Endothelial cell of umbilical vein (primary cell): Measurements from ENCODE around the gene SNRNP35. TPM values are rescaled to one million over a fixed set of nuclear protein-coding genes. Genes with fewer than 3 reads are reported as not detected.
A peak's percentile ranks its signal among the peaks of the same experiment; 100 is the strongest.

Experiments used
- BruUV-seq: library from RNA; stranded (reverse); fragments of 400-500 nt; replicated peaks from 2 replicates; lab custom pipeline; 2021; lab: Mats Ljungman, UMichigan
- CTCF ChIA-PET: fragments of 300-600, 350-600 bp; sonication (Branson Sonifier 250); formaldehyde crosslinking; loops from one replicate; lab custom pipeline; 2021; ENCODE audit warnings: antibody characterized with exemption, inconsistent platforms; lab: Charles Lee
- POLR2A ChIA-PET: fragments of 300-600, 350-600 bp; sonication (Branson Sonifier 250); formaldehyde crosslinking; loops from one replicate; lab custom pipeline; 2021; ENCODE audit warnings: antibody characterized with exemption, inconsistent platforms; lab: Charles Lee
- DNase-seq: peaks from one replicate; pipeline ENCODE4 v3.0.0-alpha.2; 2011; ENCODE audit warnings: low read depth, low spot score
- FAIRE-seq: peaks from 2 replicates; lab custom pipeline; 2011; peaks lifted over from hg19 to GRCh38; lab: Jason Lieb, UNC
- H2AFZ ChIP-seq: 2 replicates; pipeline ENCODE4 v1.6.0; 2012; ENCODE audit warnings: low read depth, low read length, control low read depth, inconsistent platforms
- H3K27ac ChIP-seq: 2 replicates; pipeline ENCODE4 v1.5.1; 2011; ENCODE audit warnings: low read depth, mild to moderate bottlenecking, control low read depth, low read length, moderate library complexity; ENCODE audit not compliant: insufficient read depth
- H3K27me3 ChIP-seq, 2 experiments: 2 replicates each; pipeline versions ENCODE4 v1.6.0 to v1.6.1; 2011; ENCODE audit warnings: low read length in 2 of 2, mixed read lengths in 1 of 2; ENCODE audit not compliant: control insufficient read depth in 2 of 2, insufficient read depth in 2 of 2
- H3K36me3 ChIP-seq, 2 experiments: 2 replicates in 1 of 2; 3 replicates in 1 of 2; pipeline ENCODE4 v1.5.1; 2011; ENCODE audit warnings: low read length in 2 of 2, mild to moderate bottlenecking in 1 of 2, moderate library complexity in 1 of 2; ENCODE audit not compliant: control insufficient read depth in 2 of 2, insufficient read depth in 2 of 2; ENCODE audit errors: extremely low read depth in 1 of 2
- H3K4me1 ChIP-seq: 3 replicates; pipeline ENCODE4 v1.5.1; 2011; ENCODE audit warnings: mild to moderate bottlenecking, low read length; ENCODE audit not compliant: control insufficient read depth, insufficient read depth; ENCODE audit errors: extremely low read depth
- H3K4me2 ChIP-seq: 2 replicates; pipeline ENCODE4 v1.6.1; 2011; ENCODE audit warnings: low read length, control low read depth, mixed read lengths; ENCODE audit not compliant: insufficient read depth
- H3K4me3 ChIP-seq, 3 experiments: fragments of 200-600 bp in 1 of 3; sonication (generic), shearing (Covaris generic) in 1 of 3; replicated peaks in 1 of 3; 2 replicates each; pipeline ENCODE4 v1.5.1; 2011 to 2016; ENCODE audit warnings: control low read depth in 3 of 3, low read length in 3 of 3, mild to moderate bottlenecking in 2 of 3, inconsistent platforms in 1 of 3, low read depth in 1 of 3, moderate library complexity in 1 of 3; ENCODE audit not compliant: insufficient read depth in 1 of 3
- H3K79me2 ChIP-seq: 2 replicates; pipeline ENCODE4 v1.6.0; 2012; ENCODE audit warnings: low read length, inconsistent platforms; ENCODE audit not compliant: control insufficient read depth, insufficient read depth
- H3K9ac ChIP-seq: replicated peaks from 2 replicates; pipeline ENCODE3; 2011; ENCODE audit warnings: low read length, control low read depth; ENCODE audit not compliant: insufficient read depth; ENCODE audit errors: extremely low read depth
- H3K9me1 ChIP-seq: replicated peaks from 3 replicates; pipeline ENCODE4 v1.6.0; 2011; ENCODE audit warnings: mild to moderate bottlenecking, low read length; ENCODE audit not compliant: control insufficient read depth, insufficient read depth; ENCODE audit errors: extremely low read depth
- H3K9me3 ChIP-seq: replicated peaks from 2 replicates; pipeline ENCODE4 v1.5.1; 2012; ENCODE audit warnings: low read length, inconsistent platforms; ENCODE audit not compliant: control insufficient read depth, insufficient read depth
- H4K20me1 ChIP-seq: replicated peaks from 2 replicates; pipeline ENCODE3; 2011; ENCODE audit warnings: mild to moderate bottlenecking, low read length; ENCODE audit not compliant: control insufficient read depth, insufficient read depth; ENCODE audit errors: extremely low read depth
- EZH2 ChIP-seq: IDR thresholded peaks from 2 replicates; pipeline ENCODE4 v1.6.1; 2012; ENCODE audit warnings: borderline replicate concordance, low read depth, mild to moderate bottlenecking, moderate library complexity, low read length, inconsistent platforms; ENCODE audit not compliant: severe bottlenecking
- FOS ChIP-seq: IDR thresholded peaks from 2 replicates; pipeline ENCODE4 v1.6.1; 2011; ENCODE audit warnings: mild to moderate bottlenecking, low read length, moderate library complexity, borderline replicate concordance; ENCODE audit not compliant: insufficient read depth
- GATA2 ChIP-seq: IDR thresholded peaks from 2 replicates; pipeline ENCODE4 v1.7.0; 2011; ENCODE audit warnings: low read depth, mild to moderate bottlenecking, moderate library complexity, mixed read lengths, low read length; ENCODE audit not compliant: insufficient read length, insufficient read depth
- JUN ChIP-seq: IDR thresholded peaks from 2 replicates; pipeline ENCODE4 v1.6.1; 2011; ENCODE audit warnings: borderline replicate concordance, low read depth; ENCODE audit not compliant: insufficient read length, insufficient read depth
- MYC ChIP-seq: IDR thresholded peaks from one replicate; pipeline ENCODE4 v1.6.1; 2011; ENCODE audit warnings: mild to moderate bottlenecking, low read depth, low read length
- POLR2A ChIP-seq: IDR thresholded peaks from 2 replicates; pipeline ENCODE4 v1.6.1; 2012; ENCODE audit warnings: low read depth, mild to moderate bottlenecking, control low read depth, low read length
- POLR2AphosphoS5 ChIP-seq: IDR thresholded peaks from 2 replicates; pipeline ENCODE4 v1.6.1; 2012; ENCODE audit warnings: low read depth, mild to moderate bottlenecking, control low read depth, low read length, moderate library complexity; ENCODE audit not compliant: insufficient read depth
- dilution Hi-C: fragments of 300-500 bp; cut with MboI; formaldehyde crosslinking; loops from one replicate; pipeline ENCODE4 v1.15.0; 2019; ENCODE audit warnings: low sequenced_read_pairs; ENCODE audit not compliant: extremely low pct_ligation_motif_present
- intact Hi-C: fragments of 100-400 bp; cut with micrococcal nuclease; formaldehyde crosslinking; loops from one replicate; pipeline ENCODE4 v1.10.0; 2022
- polyA plus RNA-seq, 4 experiments: library from polyadenylated mRNA; depleted of rRNA in 3 of 4; stranded (reverse) in 3 of 4; unstranded in 1 of 4; fragments of >200 nt; gene quantifications; 2 replicates each; pipeline versions ENCODE4 v1.2.1 to v1.2.3, GENCODE V29; 2011 to 2012; ENCODE audit warnings: missing spikeins in 1 of 4
- total RNA-seq: library from RNA; stranded (reverse); gene quantifications from 2 replicates; pipeline ENCODE4 v1.2.3, GENCODE V29; 2021
- TF ChIP-seq, protein P1 (sequence below), 2 donors: IDR thresholded peaks; 1 replicate in 1 of 2; 2 replicates in 1 of 2; pipeline ENCODE4 v1.5.1; 2011; ENCODE audit warnings: low read length in 2 of 2, mild to moderate bottlenecking in 2 of 2, moderate library complexity in 2 of 2, control low read depth in 1 of 2, inconsistent platforms in 1 of 2, low read depth in 1 of 2; ENCODE audit not compliant: insufficient read depth in 1 of 2; ENCODE audit errors: extremely low read depth in 1 of 2
- TF ChIP-seq, protein P2 (sequence below): IDR thresholded peaks from 2 replicates; pipeline ENCODE4 v1.6.1; 2011; ENCODE audit not compliant: insufficient read depth, insufficient read length

The SNRNP35 gene
- total and polyA plus RNA-seq, 2 donors (not counting 3 experiments of a cell fraction or from before 2014, with no cell fraction given): 15.9 to 30.6 TPM

DNA sequence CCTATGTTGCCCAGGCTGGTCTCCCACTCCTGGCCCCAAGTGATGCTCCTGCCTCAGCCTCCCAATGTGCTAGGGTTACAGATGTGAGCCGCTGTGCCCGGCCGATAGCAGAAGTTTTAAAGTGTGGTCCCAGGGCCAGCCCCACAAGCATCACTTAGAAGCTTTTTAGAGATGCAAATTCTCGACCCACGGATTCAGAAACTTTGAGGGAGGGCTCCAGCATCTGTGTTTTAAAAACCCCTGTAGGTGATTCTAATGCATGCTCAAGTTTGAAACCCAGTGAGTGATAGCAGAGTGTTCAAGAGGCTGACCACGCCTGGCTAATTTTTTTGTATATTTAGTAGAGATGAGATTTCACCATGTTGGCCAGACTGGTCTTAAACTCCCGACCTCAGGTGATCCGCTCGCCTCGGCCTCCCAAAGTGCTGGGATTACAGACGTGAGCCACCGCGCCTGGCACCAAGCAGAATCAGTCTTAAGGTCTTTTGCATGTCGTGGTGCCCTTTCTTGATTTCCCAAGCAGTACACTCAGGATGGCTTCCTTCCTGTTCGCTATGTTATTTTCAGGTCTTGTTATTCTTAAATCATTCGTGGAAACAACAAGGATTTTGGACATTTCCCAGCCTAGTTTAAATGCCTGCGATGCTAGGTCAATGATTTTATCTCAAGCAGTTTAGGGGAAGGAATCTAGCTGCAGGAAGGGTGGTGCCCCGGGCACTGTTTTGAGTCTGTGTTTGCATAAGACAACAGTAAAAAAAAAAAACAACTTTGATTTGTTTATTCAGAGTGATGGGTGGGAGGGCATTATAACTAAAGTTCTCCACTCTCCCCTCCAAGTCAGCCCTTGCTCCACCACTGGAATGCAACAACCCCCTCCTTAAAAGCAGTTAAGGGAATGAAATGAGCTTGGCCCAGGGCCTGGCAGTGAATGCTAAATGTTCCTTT, 12.3 kb upstream of the SNRNP35 start:
- Histone ChIP-seq H3K4me3 (no peak overlapping the region), H3K9ac (peak overlapping the region; percentile 38), H2AFZ (peak overlapping the region; percentile 77), H3K36me3 (no peaks in the 10 kb centered on the region), H3K4me2 (peak overlapping the region; percentile 75), H3K79me2 (no peaks in the 10 kb centered on the region), H3K4me1 (peaks cover 22% of the 10 kb centered on the region), H3K27me3 (no peaks in the 10 kb centered on the region), H4K20me1 (no peaks in the 10 kb centered on the region), H3K9me3 (no peaks in the 10 kb centered on the region), H3K27ac (peak overlapping the region; percentile 68), H3K9me1 (no peaks in the 10 kb centered on the region)
- peak; percentile 94 for DNase-seq
- TF ChIP-seq JUN (peak; percentile 74), EZH2 (no peak), POLR2A (peak; percentile 15), POLR2AphosphoS5 (peak; percentile 50), GATA2 (peak; percentile 90), MYC (no peak), FOS (no peak)
- TF ChIP-seq, protein P1, sequence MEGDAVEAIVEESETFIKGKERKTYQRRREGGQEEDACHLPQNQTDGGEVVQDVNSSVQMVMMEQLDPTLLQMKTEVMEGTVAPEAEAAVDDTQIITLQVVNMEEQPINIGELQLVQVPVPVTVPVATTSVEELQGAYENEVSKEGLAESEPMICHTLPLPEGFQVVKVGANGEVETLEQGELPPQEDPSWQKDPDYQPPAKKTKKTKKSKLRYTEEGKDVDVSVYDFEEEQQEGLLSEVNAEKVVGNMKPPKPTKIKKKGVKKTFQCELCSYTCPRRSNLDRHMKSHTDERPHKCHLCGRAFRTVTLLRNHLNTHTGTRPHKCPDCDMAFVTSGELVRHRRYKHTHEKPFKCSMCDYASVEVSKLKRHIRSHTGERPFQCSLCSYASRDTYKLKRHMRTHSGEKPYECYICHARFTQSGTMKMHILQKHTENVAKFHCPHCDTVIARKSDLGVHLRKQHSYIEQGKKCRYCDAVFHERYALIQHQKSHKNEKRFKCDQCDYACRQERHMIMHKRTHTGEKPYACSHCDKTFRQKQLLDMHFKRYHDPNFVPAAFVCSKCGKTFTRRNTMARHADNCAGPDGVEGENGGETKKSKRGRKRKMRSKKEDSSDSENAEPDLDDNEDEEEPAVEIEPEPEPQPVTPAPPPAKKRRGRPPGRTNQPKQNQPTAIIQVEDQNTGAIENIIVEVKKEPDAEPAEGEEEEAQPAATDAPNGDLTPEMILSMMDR (IDR thresholded peaks at IDR 0.05; ENCODE audit: extremely low read depth in 1 of 2, insufficient read depth in 1 of 2, low read depth in 1 of 2, low read length in 2 of 2): no peak
- TF ChIP-seq, protein P2, sequence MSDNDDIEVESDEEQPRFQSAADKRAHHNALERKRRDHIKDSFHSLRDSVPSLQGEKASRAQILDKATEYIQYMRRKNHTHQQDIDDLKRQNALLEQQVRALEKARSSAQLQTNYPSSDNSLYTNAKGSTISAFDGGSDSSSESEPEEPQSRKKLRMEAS: no peak
- dilution Hi-C loops: no loop called here
- CTCF ChIA-PET: interaction anchor here (0.7 to 0.9 kb wide), 2 partner anchors 10 to 136 kb away, joined by 3 to 5 read pairs; no protein-coding TSS in a partner anchor
- POLR2A ChIA-PET: no interaction called here
- BruUV-seq: no TSS peak
- FAIRE-seq: peak; percentile 81
- intact Hi-C loops: loop anchor here (1.0 to 5.0 kb wide), 4 partner anchors 9 to 63 kb away; partner anchors contain the start of genes KMT5A, RILPL2 and SNRNP35
